ENCODE data around the gene ISL1. TPM values are rescaled to one million over a fixed set of nuclear protein-coding genes. Genes with fewer than 3 reads are reported as not detected.

Gene ISL1
- total RNA-seq, 2 experiments from 2014 or later: not detected

- ChIA-PET CTCF (ENCODE audit: unreplicated experiment) (no interaction called here), POLR2A (no interaction called here)
- no peaks in the 10 kb centered on the region for H3K79me2 ChIP-seq (ENCODE audit: insufficient read depth, low read depth, low read length)
- no peaks in the 10 kb centered on the region for H3K36me3 ChIP-seq (ENCODE audit: insufficient read depth, low read length)
- no peaks in the 10 kb centered on the region for H4K20me1 ChIP-seq (ENCODE audit: insufficient read depth, low read length)
- H3K4me1 ChIP-seq (ENCODE audit: insufficient read depth, low read length, poor library complexity, severe bottlenecking): no peaks in the 10 kb centered on the region
- no peak overlapping the region for H3K4me3 ChIP-seq (ENCODE audit: low read depth, low read length, poor library complexity, severe bottlenecking)
- H3K9me2 ChIP-seq (ENCODE audit: insufficient read depth, low read length): no peaks in the 10 kb centered on the region
- H2AFZ ChIP-seq (ENCODE audit: low read length): no peak overlapping the region
- H3K9me3 ChIP-seq (ENCODE audit: low read length): no peaks in the 10 kb centered on the region
- BruUV-seq (replicated peaks): no TSS peak
- H3K4me2 ChIP-seq (ENCODE audit: low read length): no peak overlapping the region
- intact Hi-C loops (cut with micrococcal nuclease; ENCODE audit: unreplicated experiment): no loop called here
- no peak for DNase-seq (ENCODE audit: low spot score)
- no peak overlapping the region for H3K27ac ChIP-seq (ENCODE audit: low read depth, low read length, poor library complexity, severe bottlenecking)
- TF ChIP-seq CTCF (conservative IDR thresholded peaks at IDR 0.05; ENCODE audit: low read length): no peak
- no peak for TF ChIP-seq EZH2phosphoT487 (IDR thresholded peaks at IDR 0.05; ENCODE audit: borderline replicate concordance, low read depth, low read length)
Measured at GRCh38 chr5:51345106-51345505, 38.1 kb upstream of the ISL1 start.

- TF ChIP-seq EZH2phosphoT487 (IDR thresholded peaks at IDR 0.05; ENCODE audit: borderline replicate concordance, low read depth, low read length): no peak
- no peak for TF ChIP-seq CTCF (conservative IDR thresholded peaks at IDR 0.05; ENCODE audit: low read length)
- no peaks in the 10 kb centered on the region for H3K79me2 ChIP-seq (ENCODE audit: insufficient read depth, low read depth, low read length)
- H3K36me3 ChIP-seq (ENCODE audit: insufficient read depth, low read length): no peaks in the 10 kb centered on the region
- no peaks in the 10 kb centered on the region for H3K9me3 ChIP-seq (ENCODE audit: low read length)
- DNase-seq (ENCODE audit: low spot score): no peak
- no peaks in the 10 kb centered on the region for H3K9me2 ChIP-seq (ENCODE audit: insufficient read depth, low read length)
- ChIA-PET CTCF (ENCODE audit: unreplicated experiment) (no interaction called here), POLR2A (interaction anchor here (0.7 kb wide), 2 partner anchors 157 to 365 kb away, joined by 3 read pairs; no protein-coding TSS in a partner anchor)
- H2AFZ ChIP-seq (ENCODE audit: low read length): no peak overlapping the region
- intact Hi-C loops (cut with micrococcal nuclease; ENCODE audit: unreplicated experiment): no loop called here
- no peaks in the 10 kb centered on the region for H4K20me1 ChIP-seq (ENCODE audit: insufficient read depth, low read length)
- H3K4me1 ChIP-seq (ENCODE audit: insufficient read depth, low read length, poor library complexity, severe bottlenecking): no peaks in the 10 kb centered on the region
- H3K4me3 ChIP-seq (ENCODE audit: low read depth, low read length, poor library complexity, severe bottlenecking): no peak overlapping the region
- H3K4me2 ChIP-seq (ENCODE audit: low read length): no peak overlapping the region
- H3K27ac ChIP-seq (ENCODE audit: low read depth, low read length, poor library complexity, severe bottlenecking): no peak overlapping the region
- BruUV-seq (replicated peaks): no TSS peak
Measured at GRCh38 chr5:51347157-51347556, 36.1 kb upstream of the ISL1 start.

- Histone ChIP-seq H3K36me3 (ENCODE audit: insufficient read depth, low read length) (no peaks in the 10 kb centered on the region), H4K20me1 (ENCODE audit: insufficient read depth, low read length) (no peaks in the 10 kb centered on the region), H3K9me3 (ENCODE audit: low read length) (no peaks in the 10 kb centered on the region), H3K79me2 (ENCODE audit: insufficient read depth, low read depth, low read length) (no peaks in the 10 kb centered on the region), H3K9me2 (ENCODE audit: insufficient read depth, low read length) (no peaks in the 10 kb centered on the region), H3K4me3 (ENCODE audit: low read depth, low read length, poor library complexity, severe bottlenecking) (no peak overlapping the region), H3K4me2 (ENCODE audit: low read length) (no peak overlapping the region), H2AFZ (ENCODE audit: low read length) (no peak overlapping the region), H3K27ac (ENCODE audit: low read depth, low read length, poor library complexity, severe bottlenecking) (no peak overlapping the region), H3K4me1 (ENCODE audit: insufficient read depth, low read length, poor library complexity, severe bottlenecking) (no peaks in the 10 kb centered on the region)
- DNase-seq (ENCODE audit: low spot score): no peak
- BruUV-seq (replicated peaks): no TSS peak
- POLR2A ChIA-PET: interaction anchor here (0.7 kb wide), 2 partner anchors 157 to 365 kb away, joined by 3 read pairs; no protein-coding TSS in a partner anchor
- intact Hi-C loops (cut with micrococcal nuclease; ENCODE audit: unreplicated experiment): no loop called here
- TF ChIP-seq EZH2phosphoT487 (IDR thresholded peaks at IDR 0.05; ENCODE audit: borderline replicate concordance, low read depth, low read length) (no peak), CTCF (conservative IDR thresholded peaks at IDR 0.05; ENCODE audit: low read length) (no peak)
- CTCF ChIA-PET (ENCODE audit: unreplicated experiment): no interaction called here
Measured at GRCh38 chr5:51347704-51348103, 35.5 kb upstream of the ISL1 start.

Data from OCI-LY7 (cell line).